HepG2 (cell line): Measurements from ENCODE around the gene ACSS1. TPM values are rescaled to one million over a fixed set of nuclear protein-coding genes. Genes with fewer than 3 reads are reported as not detected.

ENCODE experiments used
- HDAC2 ChIP-seq: sonication (generic); formaldehyde crosslinking; IDR thresholded peaks from 2 replicates; pipeline ENCODE4 v1.4.0; 2020; ENCODE audit warnings: missing genetic modification reagents
- PAWR ChIP-seq: sonication (generic); formaldehyde crosslinking; IDR thresholded peaks from 2 replicates; pipeline ENCODE4 v1.4.0; 2020; ENCODE audit warnings: missing genetic modification reagents, mild to moderate bottlenecking, borderline replicate concordance
- PRMT3 ChIP-seq: sonication (generic); formaldehyde crosslinking; IDR thresholded peaks from 2 replicates; pipeline ENCODE4 v1.8.1; 2022; ENCODE audit warnings: low read depth, mild to moderate bottlenecking, moderate library complexity, missing genetic modification reagents, borderline replicate concordance
- ZC3H13 ChIP-seq: sonication (generic); formaldehyde crosslinking; IDR thresholded peaks from 2 replicates; pipeline ENCODE4 v1.8.1; 2023; ENCODE audit warnings: mild to moderate bottlenecking, missing genetic modification reagents, moderate library complexity
- ZFP36L1 ChIP-seq: sonication (generic); formaldehyde crosslinking; IDR thresholded peaks from 2 replicates; pipeline ENCODE4 v1.8.0; 2022; ENCODE audit warnings: mild to moderate bottlenecking, missing genetic modification reagents, moderate library complexity
- ZNF441 ChIP-seq: sonication (generic); formaldehyde crosslinking; IDR thresholded peaks from 2 replicates; pipeline ENCODE4 v1.7.0; 2021; ENCODE audit warnings: missing genetic modification reagents, borderline replicate concordance
- ZSCAN22 ChIP-seq: sonication (generic); formaldehyde crosslinking; IDR thresholded peaks from 2 replicates; pipeline ENCODE4 v1.4.0; 2020; ENCODE audit warnings: mild to moderate bottlenecking, missing genetic modification reagents
- polyA plus RNA-seq, 8 experiments: library from polyadenylated mRNA; depleted of rRNA in 3 of 8; stranded (reverse) in 7 of 8; unstranded in 1 of 8; fragments of >200 nt; fragmentation: Illumina TruSeq in 4 of 8; extraction: Trizol in 4 of 8; gene quantifications; 2 replicates each; pipeline versions ENCODE4 v1.2.1 to v1.2.3, GENCODE V29; 2011 to 2016; ENCODE audit warnings: low read depth in 4 of 8, missing spikeins in 1 of 8, mixed read lengths in 1 of 8; ENCODE audit not compliant: insufficient read depth in 1 of 8
- total RNA-seq, 5 experiments: library from RNA; depleted of rRNA; stranded (reverse); fragments of >200 nt; fragmentation: Illumina TruSeq; extraction: Trizol; gene quantifications; 2 replicates each; pipeline ENCODE4 v1.2.3, GENCODE V29; 2016; ENCODE audit warnings: low read depth in 1 of 5
- TF ChIP-seq, protein P1 (sequence below): sonication (generic); formaldehyde crosslinking; IDR thresholded peaks from 2 replicates; pipeline ENCODE4 v1.5.1; 2020; ENCODE audit warnings: mild to moderate bottlenecking, missing genetic modification reagents, borderline replicate concordance
- TF ChIP-seq, protein P2 (sequence below): sonication (generic); formaldehyde crosslinking; IDR thresholded peaks from 2 replicates; pipeline ENCODE4 v1.4.0; 2020; ENCODE audit warnings: missing genetic modification reagents, borderline replicate concordance
- TF ChIP-seq, protein P3 (sequence below): sonication (generic); formaldehyde crosslinking; IDR thresholded peaks from 2 replicates; pipeline ENCODE4 v1.8.1; 2023; ENCODE audit warnings: mild to moderate bottlenecking, missing genetic modification reagents, borderline replicate concordance
- TF ChIP-seq, protein P4 (sequence below): sonication (generic); formaldehyde crosslinking; IDR thresholded peaks from 2 replicates; pipeline ENCODE4 v1.9.0; 2021; ENCODE audit warnings: missing genetic modification reagents, borderline replicate concordance
- TF ChIP-seq, protein P5 (sequence below): sonication (generic); formaldehyde crosslinking; IDR thresholded peaks from 2 replicates; pipeline ENCODE4 v1.5.0; 2020; ENCODE audit warnings: mild to moderate bottlenecking, missing genetic modification reagents, borderline replicate concordance
- TF ChIP-seq, protein P6 (sequence below): sonication (generic); formaldehyde crosslinking; IDR thresholded peaks from 2 replicates; pipeline ENCODE4 v1.4.0; 2020; ENCODE audit warnings: mild to moderate bottlenecking, missing genetic modification reagents

Gene ACSS1
- total and polyA plus RNA-seq, 2 of the 13 experiments (the other 11 are each of a cell fraction or from before 2014, with no cell fraction given), result 15.2 to 41.6 TPM

DNA sequence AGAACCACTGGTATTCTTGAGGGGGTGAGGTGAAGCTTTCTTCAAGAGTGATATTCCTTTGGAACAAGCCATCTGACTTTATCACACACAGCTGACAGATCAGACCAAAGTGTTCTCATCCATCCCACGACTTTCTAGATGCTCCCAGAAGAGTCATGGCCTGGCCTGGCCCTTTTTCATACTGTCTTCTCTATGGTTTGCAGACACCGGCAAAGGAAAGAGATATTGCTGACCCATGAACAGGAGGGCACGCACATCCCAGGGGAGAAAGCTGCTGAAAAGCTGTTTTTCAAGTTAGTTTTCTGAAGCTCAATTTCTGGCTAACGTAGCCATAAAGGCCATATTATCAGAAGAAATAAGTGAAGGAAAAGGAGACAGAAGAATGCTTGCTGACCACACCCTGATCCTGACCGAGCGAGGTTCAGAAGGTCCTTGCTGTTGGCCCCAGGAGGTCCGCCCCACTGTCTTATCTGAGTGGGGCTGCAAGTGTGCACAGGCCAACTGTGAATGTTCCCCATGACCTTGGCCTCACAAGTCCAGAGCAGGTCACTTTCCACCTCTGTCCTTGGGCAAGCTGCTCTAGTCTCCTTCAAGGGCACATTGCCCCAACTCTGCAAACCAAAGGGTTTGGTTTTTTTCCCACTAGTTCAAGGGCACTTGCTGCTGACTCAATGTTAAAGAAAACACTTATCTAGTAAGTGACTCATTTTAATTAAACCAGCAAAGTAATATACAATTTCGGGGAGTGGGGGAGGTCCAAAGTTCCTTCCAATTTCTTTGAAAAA lies 2.0 kb downstream of the ACSS1 start (continued):
- TF ChIP-seq, protein P1, sequence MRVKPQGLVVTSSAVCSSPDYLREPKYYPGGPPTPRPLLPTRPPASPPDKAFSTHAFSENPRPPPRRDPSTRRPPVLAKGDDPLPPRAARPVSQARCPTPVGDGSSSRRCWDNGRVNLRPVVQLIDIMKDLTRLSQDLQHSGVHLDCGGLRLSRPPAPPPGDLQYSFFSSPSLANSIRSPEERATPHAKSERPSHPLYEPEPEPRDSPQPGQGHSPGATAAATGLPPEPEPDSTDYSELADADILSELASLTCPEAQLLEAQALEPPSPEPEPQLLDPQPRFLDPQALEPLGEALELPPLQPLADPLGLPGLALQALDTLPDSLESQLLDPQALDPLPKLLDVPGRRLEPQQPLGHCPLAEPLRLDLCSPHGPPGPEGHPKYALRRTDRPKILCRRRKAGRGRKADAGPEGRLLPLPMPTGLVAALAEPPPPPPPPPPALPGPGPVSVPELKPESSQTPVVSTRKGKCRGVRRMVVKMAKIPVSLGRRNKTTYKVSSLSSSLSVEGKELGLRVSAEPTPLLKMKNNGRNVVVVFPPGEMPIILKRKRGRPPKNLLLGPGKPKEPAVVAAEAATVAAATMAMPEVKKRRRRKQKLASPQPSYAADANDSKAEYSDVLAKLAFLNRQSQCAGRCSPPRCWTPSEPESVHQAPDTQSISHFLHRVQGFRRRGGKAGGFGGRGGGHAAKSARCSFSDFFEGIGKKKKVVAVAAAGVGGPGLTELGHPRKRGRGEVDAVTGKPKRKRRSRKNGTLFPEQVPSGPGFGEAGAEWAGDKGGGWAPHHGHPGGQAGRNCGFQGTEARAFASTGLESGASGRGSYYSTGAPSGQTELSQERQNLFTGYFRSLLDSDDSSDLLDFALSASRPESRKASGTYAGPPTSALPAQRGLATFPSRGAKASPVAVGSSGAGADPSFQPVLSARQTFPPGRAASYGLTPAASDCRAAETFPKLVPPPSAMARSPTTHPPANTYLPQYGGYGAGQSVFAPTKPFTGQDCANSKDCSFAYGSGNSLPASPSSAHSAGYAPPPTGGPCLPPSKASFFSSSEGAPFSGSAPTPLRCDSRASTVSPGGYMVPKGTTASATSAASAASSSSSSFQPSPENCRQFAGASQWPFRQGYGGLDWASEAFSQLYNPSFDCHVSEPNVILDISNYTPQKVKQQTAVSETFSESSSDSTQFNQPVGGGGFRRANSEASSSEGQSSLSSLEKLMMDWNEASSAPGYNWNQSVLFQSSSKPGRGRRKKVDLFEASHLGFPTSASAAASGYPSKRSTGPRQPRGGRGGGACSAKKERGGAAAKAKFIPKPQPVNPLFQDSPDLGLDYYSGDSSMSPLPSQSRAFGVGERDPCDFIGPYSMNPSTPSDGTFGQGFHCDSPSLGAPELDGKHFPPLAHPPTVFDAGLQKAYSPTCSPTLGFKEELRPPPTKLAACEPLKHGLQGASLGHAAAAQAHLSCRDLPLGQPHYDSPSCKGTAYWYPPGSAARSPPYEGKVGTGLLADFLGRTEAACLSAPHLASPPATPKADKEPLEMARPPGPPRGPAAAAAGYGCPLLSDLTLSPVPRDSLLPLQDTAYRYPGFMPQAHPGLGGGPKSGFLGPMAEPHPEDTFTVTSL, result no peak
- TF ChIP-seq ZSCAN22 (CRISPR knock-in tag), result no peak
- TF ChIP-seq HDAC2 (CRISPR knock-in tag), result no peak; the same call in 1 of the 2 replicates
- TF ChIP-seq PAWR (CRISPR knock-in tag), result no peak
- TF ChIP-seq, protein P2, sequence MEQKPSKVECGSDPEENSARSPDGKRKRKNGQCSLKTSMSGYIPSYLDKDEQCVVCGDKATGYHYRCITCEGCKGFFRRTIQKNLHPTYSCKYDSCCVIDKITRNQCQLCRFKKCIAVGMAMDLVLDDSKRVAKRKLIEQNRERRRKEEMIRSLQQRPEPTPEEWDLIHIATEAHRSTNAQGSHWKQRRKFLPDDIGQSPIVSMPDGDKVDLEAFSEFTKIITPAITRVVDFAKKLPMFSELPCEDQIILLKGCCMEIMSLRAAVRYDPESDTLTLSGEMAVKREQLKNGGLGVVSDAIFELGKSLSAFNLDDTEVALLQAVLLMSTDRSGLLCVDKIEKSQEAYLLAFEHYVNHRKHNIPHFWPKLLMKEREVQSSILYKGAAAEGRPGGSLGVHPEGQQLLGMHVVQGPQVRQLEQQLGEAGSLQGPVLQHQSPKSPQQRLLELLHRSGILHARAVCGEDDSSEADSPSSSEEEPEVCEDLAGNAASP (CRISPR knock-in tag), result peak; percentile 75; the same call in 1 of the 2 replicates
- TF ChIP-seq PRMT3 (CRISPR knock-in tag), result no peak
- TF ChIP-seq, protein P3, sequence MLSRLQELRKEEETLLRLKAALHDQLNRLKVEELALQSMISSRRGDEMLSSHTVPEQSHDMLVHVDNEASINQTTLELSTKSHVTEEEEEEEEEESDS (CRISPR knock-in tag), result 0 out of 2 replicates have a peak, but pooled peaks have one; percentile 29
- no peak for TF ChIP-seq ZNF441 (CRISPR knock-in tag)
- no peak for TF ChIP-seq ZFP36L1
- TF ChIP-seq, protein P4, sequence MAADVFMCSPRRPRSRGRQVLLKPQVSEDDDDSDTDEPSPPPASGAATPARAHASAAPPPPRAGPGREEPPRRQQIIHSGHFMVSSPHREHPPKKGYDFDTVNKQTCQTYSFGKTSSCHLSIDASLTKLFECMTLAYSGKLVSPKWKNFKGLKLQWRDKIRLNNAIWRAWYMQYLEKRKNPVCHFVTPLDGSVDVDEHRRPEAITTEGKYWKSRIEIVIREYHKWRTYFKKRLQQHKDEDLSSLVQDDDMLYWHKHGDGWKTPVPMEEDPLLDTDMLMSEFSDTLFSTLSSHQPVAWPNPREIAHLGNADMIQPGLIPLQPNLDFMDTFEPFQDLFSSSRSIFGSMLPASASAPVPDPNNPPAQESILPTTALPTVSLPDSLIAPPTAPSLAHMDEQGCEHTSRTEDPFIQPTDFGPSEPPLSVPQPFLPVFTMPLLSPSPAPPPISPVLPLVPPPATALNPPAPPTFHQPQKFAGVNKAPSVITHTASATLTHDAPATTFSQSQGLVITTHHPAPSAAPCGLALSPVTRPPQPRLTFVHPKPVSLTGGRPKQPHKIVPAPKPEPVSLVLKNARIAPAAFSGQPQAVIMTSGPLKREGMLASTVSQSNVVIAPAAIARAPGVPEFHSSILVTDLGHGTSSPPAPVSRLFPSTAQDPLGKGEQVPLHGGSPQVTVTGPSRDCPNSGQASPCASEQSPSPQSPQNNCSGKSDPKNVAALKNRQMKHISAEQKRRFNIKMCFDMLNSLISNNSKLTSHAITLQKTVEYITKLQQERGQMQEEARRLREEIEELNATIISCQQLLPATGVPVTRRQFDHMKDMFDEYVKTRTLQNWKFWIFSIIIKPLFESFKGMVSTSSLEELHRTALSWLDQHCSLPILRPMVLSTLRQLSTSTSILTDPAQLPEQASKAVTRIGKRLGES, result no peak
- TF ChIP-seq, protein P5, sequence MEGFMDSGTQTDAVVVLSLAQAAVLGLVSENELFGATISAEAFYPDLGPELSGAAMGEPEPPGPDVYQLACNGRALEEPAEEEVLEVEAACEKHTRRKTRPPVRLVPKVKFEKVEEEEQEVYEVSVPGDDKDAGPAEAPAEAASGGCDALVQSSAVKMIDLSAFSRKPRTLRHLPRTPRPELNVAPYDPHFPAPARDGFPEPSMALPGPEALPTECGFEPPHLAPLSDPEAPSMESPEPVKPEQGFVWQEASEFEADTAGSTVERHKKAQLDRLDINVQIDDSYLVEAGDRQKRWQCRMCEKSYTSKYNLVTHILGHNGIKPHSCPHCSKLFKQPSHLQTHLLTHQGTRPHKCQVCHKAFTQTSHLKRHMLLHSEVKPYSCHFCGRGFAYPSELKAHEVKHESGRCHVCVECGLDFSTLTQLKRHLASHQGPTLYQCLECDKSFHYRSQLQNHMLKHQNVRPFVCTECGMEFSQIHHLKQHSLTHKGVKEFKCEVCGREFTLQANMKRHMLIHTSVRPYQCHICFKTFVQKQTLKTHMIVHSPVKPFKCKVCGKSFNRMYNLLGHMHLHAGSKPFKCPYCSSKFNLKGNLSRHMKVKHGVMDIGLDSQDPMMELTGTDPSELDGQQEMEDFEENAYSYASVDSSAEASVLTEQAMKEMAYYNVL (CRISPR knock-in tag), result no peak
- TF ChIP-seq ZC3H13 (CRISPR knock-in tag), result no peak
- TF ChIP-seq, protein P6, sequence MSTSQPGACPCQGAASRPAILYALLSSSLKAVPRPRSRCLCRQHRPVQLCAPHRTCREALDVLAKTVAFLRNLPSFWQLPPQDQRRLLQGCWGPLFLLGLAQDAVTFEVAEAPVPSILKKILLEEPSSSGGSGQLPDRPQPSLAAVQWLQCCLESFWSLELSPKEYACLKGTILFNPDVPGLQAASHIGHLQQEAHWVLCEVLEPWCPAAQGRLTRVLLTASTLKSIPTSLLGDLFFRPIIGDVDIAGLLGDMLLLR (CRISPR knock-in tag), result no peak
